IMR-90 (cell line): Measurements from ENCODE around the gene ELF2. TPM values are rescaled to one million over a fixed set of nuclear protein-coding genes. Genes with fewer than 3 reads are reported as not detected.

Experiments
- ATAC-seq: fragments of 200-7000 bp; cut with Tn5 transposase; 2 replicates; pipeline ENCODE4 v1.9.1; 2020; ENCODE audit warnings: low read depth, mild to moderate bottlenecking, moderate library complexity
- BruUV-seq: library from RNA; stranded (reverse); fragments of 400-500 nt; replicated peaks from 2 replicates; lab custom pipeline; 2021; lab: Mats Ljungman, UMichigan
- CTCF ChIA-PET: fragments of 300-600 bp; formaldehyde crosslinking; extraction: SDS; loops from one replicate; lab custom pipeline; 2021; ENCODE audit warnings: antibody characterized with exemption; lab: Yijun Ruan, JAX
- POLR2A ChIA-PET: fragments of 300-600 bp; sonication (Branson Sonifier 250); formaldehyde crosslinking; loops from one replicate; lab custom pipeline; 2022; ENCODE audit warnings: antibody characterized with exemption; ENCODE audit not compliant: unreplicated experiment; lab: Charles Lee
- DNase-seq: peaks from one replicate; pipeline ENCODE4 v3.0.0; 2013
- H2AFZ ChIP-seq: replicated peaks from 2 replicates; pipeline ENCODE3; 2013; ENCODE audit warnings: low read length, mild to moderate bottlenecking; ENCODE audit not compliant: poor library complexity
- H2AK5ac ChIP-seq: 2 replicates; pipeline ENCODE4 v1.6.1; 2013; ENCODE audit warnings: low read depth, low read length, inconsistent platforms
- H2AK9ac ChIP-seq: replicated peaks from 2 replicates; pipeline ENCODE3; 2013; ENCODE audit warnings: mild to moderate bottlenecking, low read depth, low read length, moderate library complexity; ENCODE audit not compliant: poor library complexity
- H2BK120ac ChIP-seq: 2 replicates; pipeline ENCODE4 v1.6.1; 2013; ENCODE audit warnings: low read depth, low read length, inconsistent platforms
- H2BK15ac ChIP-seq: 3 replicates; pipeline ENCODE4 v1.6.1; 2013; ENCODE audit warnings: low read depth, low read length, inconsistent platforms
- H2BK20ac ChIP-seq: 2 replicates; pipeline ENCODE4 v1.6.1; 2013; ENCODE audit warnings: low read depth, mild to moderate bottlenecking, inconsistent platforms, low read length, moderate library complexity
- H2BK5ac ChIP-seq: 2 replicates; pipeline ENCODE4 v1.6.1; 2013; ENCODE audit warnings: mild to moderate bottlenecking, low read depth, low read length, inconsistent platforms; ENCODE audit not compliant: poor library complexity, severe bottlenecking
- H3K14ac ChIP-seq: replicated peaks from 2 replicates; pipeline ENCODE4 v1.6.1; 2013; ENCODE audit warnings: low read depth, low read length, inconsistent platforms
- H3K18ac ChIP-seq: 2 replicates; pipeline ENCODE4 v1.6.1; 2013; ENCODE audit warnings: low read depth, low read length, control low read depth
- H3K23ac ChIP-seq: 2 replicates; pipeline ENCODE4 v1.6.1; 2013; ENCODE audit warnings: low read depth, low read length, inconsistent platforms
- H3K27ac ChIP-seq: 2 replicates; pipeline ENCODE4 v1.5.1; 2013; ENCODE audit warnings: mild to moderate bottlenecking, control low read depth, low read length; ENCODE audit not compliant: insufficient read depth
- H3K27me3 ChIP-seq: 2 replicates; pipeline ENCODE4 v1.6.1; 2013; ENCODE audit warnings: low read length; ENCODE audit not compliant: control insufficient read depth, insufficient read depth
- H3K36me3 ChIP-seq: 2 replicates; pipeline ENCODE4 v1.6.1; 2013; ENCODE audit warnings: low read length, mixed read lengths; ENCODE audit not compliant: control insufficient read depth, insufficient read depth
- H3K4ac ChIP-seq: 2 replicates; pipeline ENCODE4 v1.6.1; 2013; ENCODE audit warnings: low read depth, low read length, inconsistent platforms
- H3K4me1 ChIP-seq: 2 replicates; pipeline ENCODE4 v1.6.1; 2013; ENCODE audit warnings: low read length, mixed read lengths; ENCODE audit not compliant: control insufficient read depth, insufficient read depth
- H3K4me2 ChIP-seq: 2 replicates; pipeline ENCODE4 v1.6.1; 2013; ENCODE audit warnings: low read depth, mild to moderate bottlenecking, control low read depth, low read length, moderate library complexity
- H3K4me3 ChIP-seq: 2 replicates; pipeline ENCODE4 v1.5.1; 2013; ENCODE audit warnings: low read depth, mild to moderate bottlenecking, control low read depth, low read length, moderate library complexity; ENCODE audit not compliant: insufficient read depth
- H3K56ac ChIP-seq: 2 replicates; pipeline ENCODE4 v1.6.1; 2013; ENCODE audit warnings: low read length, inconsistent platforms; ENCODE audit not compliant: insufficient read depth; ENCODE audit errors: extremely low read depth
- H3K79me1 ChIP-seq, 2 experiments: 2 replicates each; pipeline ENCODE4 v1.6.1; 2013; ENCODE audit warnings: low read length in 2 of 2, inconsistent platforms in 1 of 2, low read depth in 1 of 2
- H3K9ac ChIP-seq: 2 replicates; pipeline ENCODE4 v1.6.1; 2013; ENCODE audit warnings: low read depth, low read length, control low read depth
- H3K9me1 ChIP-seq: 2 replicates; pipeline ENCODE4 v1.6.1; 2013; ENCODE audit warnings: low read length, inconsistent platforms; ENCODE audit not compliant: insufficient read depth
- H3K9me3 ChIP-seq: 2 replicates; pipeline ENCODE4 v1.6.1; 2013; ENCODE audit warnings: low read length; ENCODE audit not compliant: control insufficient read depth, insufficient read depth
- H4K20me1 ChIP-seq: 2 replicates; pipeline ENCODE4 v1.6.1; 2013; ENCODE audit warnings: low read length, inconsistent platforms; ENCODE audit not compliant: insufficient read depth
- H4K5ac ChIP-seq: 2 replicates; pipeline ENCODE4 v1.6.1; 2013; ENCODE audit warnings: mild to moderate bottlenecking, low read depth, low read length, control low read depth
- H4K8ac ChIP-seq, 2 experiments: 2 replicates each; pipeline ENCODE4 v1.6.1; 2013; ENCODE audit warnings: low read depth in 2 of 2, low read length in 2 of 2, control low read depth in 1 of 2, inconsistent platforms in 1 of 2
- H4K91ac ChIP-seq: 2 replicates; pipeline ENCODE4 v1.6.1; 2013; ENCODE audit warnings: low read depth, low read length, inconsistent platforms; ENCODE audit not compliant: insufficient read depth
- BHLHE40 ChIP-seq: fragments of 150-350 bp; IDR thresholded peaks from 2 replicates; pipeline ENCODE4 v1.6.1; 2016; ENCODE audit warnings: mild to moderate bottlenecking, low read depth, low read length
- CEBPB ChIP-seq: IDR thresholded peaks from 2 replicates; pipeline ENCODE4 v1.6.1; 2012; ENCODE audit warnings: low read depth, low read length, improper control_type of control experiment
- MAFK ChIP-seq: IDR thresholded peaks from 2 replicates; pipeline ENCODE4 v1.6.1; 2012; ENCODE audit warnings: low read depth, low read length, improper control_type of control experiment
- MAZ ChIP-seq: IDR thresholded peaks from 2 replicates; pipeline ENCODE4 v1.6.1; 2012; ENCODE audit warnings: low read depth, mild to moderate bottlenecking, low read length, improper control_type of control experiment, moderate library complexity, borderline replicate concordance
- MXI1 ChIP-seq: IDR thresholded peaks from 2 replicates; pipeline ENCODE4 v1.6.1; 2012; ENCODE audit warnings: low read depth, mild to moderate bottlenecking, low read length, moderate library complexity, borderline replicate concordance
- NFE2L2 ChIP-seq: fragments of 150-350 bp; IDR thresholded peaks from 2 replicates; pipeline ENCODE4 v1.6.1; 2016; ENCODE audit warnings: low read depth, mild to moderate bottlenecking, low read length
- RAD21 ChIP-seq: IDR thresholded peaks from 2 replicates; pipeline ENCODE4 v1.6.1; 2012; ENCODE audit warnings: low read length, improper control_type of control experiment
- RFX5 ChIP-seq: IDR thresholded peaks from 2 replicates; pipeline ENCODE4 v1.8.0; 2012; ENCODE audit warnings: low read depth, mild to moderate bottlenecking, low read length, moderate library complexity
- SMC3 ChIP-seq: fragments of 150-350 bp; IDR thresholded peaks from 2 replicates; pipeline ENCODE4 v1.6.1; 2016; ENCODE audit warnings: low read depth, mild to moderate bottlenecking, antibody characterized with exemption, low read length, moderate library complexity
- WGBS, 2 experiments: methylation state at CpG; one replicate each; pipeline versions ENCODE4 v1.1.5 to v1.1.7; 2013; ENCODE audit warnings: missing lambda C conversion rate in 2 of 2; ENCODE audit not compliant: insufficient read length in 1 of 2; ENCODE audit errors: extremely low coverage in 2 of 2; 5-methylcytosine and 5-hydroxymethylcytosine counted together
- dilution Hi-C: fragments of 300-500 bp; cut with HindIII; formaldehyde crosslinking; loops from one replicate; pipeline ENCODE4 v1.14.3; 2018; ENCODE audit warnings: low sequenced_read_pairs; ENCODE audit not compliant: unreplicated experiment
- in situ Hi-C: fragments of 300-500 bp; cut with MboI; formaldehyde crosslinking; loops from 3 replicates; pipeline ENCODE4 v1.14.3; 2019; ENCODE audit warnings: low sequenced_read_pairs, inconsistent platforms, mixed read lengths
- intact Hi-C: fragments of 100-400 bp; cut with micrococcal nuclease; formaldehyde crosslinking; loops from 2 replicates; pipeline ENCODE4 v1.10.0; 2022
- polyA plus RNA-seq, 3 experiments: library from polyadenylated mRNA; depleted of rRNA; stranded (reverse); fragments of >200 nt; gene quantifications; 2 replicates each; pipeline ENCODE4 v1.2.3, GENCODE V29; 2012; ENCODE audit warnings: low replicate concordance in 1 of 3
- total RNA-seq: library from RNA; depleted of rRNA; stranded (reverse); fragments of >200 nt; gene quantifications from 2 replicates; pipeline ENCODE4 v1.2.3, GENCODE V29; 2012

The ELF2 gene
- total and polyA plus RNA-seq, 2 of the 4 experiments (the other 2 are of a cell fraction): 14.5 to 42.3 TPM

DNA sequence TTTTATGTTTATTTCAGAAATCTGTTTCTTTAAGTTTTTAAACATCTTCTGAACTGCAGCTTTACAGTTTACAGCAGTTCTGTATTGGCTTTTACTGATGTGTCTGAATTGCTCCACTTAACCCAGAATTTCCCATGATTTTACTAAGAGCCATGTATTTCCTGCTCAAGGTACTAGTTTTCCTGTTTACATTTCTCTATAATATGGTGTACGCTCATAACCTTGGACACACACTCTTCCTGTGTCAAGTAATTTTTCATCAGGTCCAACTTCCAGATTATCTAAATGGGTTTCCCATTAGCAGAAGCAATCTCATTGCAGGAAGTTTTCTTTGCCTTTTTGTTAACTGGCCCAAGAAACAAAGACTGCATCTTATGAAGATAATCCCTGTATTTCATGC, 12.3 kb downstream of the ELF2 start:
- Histone ChIP-seq H3K27me3 (no peaks in the 10 kb centered on the region), H3K9me3 (no peaks in the 10 kb centered on the region), H4K91ac (no peak overlapping the region), H2AFZ (no peak overlapping the region), H2BK5ac (no peak overlapping the region), H3K23ac (no peak overlapping the region), H3K9me1 (peaks cover 3% of the 10 kb centered on the region; the same call in 1 of the 2 replicates), H3K18ac (no peak overlapping the region), H4K20me1 (peaks cover 14% of the 10 kb centered on the region), H3K27ac (no peak overlapping the region), H3K4me2 (no peak overlapping the region), H3K9ac (no peak overlapping the region), H3K79me1 (peaks cover 15 to 46% of the 10 kb centered on the region in 2 experiments), H2AK9ac (no peak overlapping the region), H4K5ac (no peak overlapping the region), H2BK20ac (no peak overlapping the region), H3K56ac (no peak overlapping the region), H2BK120ac (no peak overlapping the region), H3K36me3 (no peaks in the 10 kb centered on the region), H4K8ac (no peak overlapping the region), H3K14ac (no peak overlapping the region), H3K4ac (no peak overlapping the region), H3K4me1 (peaks cover 2% of the 10 kb centered on the region; the same call in 1 of the 2 replicates), H2AK5ac (no peak overlapping the region), H2BK15ac (no peak overlapping the region), H3K4me3 (no peak overlapping the region)
- TF ChIP-seq RFX5: no peak
- TF ChIP-seq MAFK: no peak
- TF ChIP-seq RAD21: no peak
- no peak for TF ChIP-seq MXI1
- TF ChIP-seq CEBPB: no peak
- no peak for TF ChIP-seq MAZ
- TF ChIP-seq NFE2L2: no peak
- no peak for TF ChIP-seq BHLHE40
- no peak for TF ChIP-seq SMC3
- BruUV-seq: no TSS peak
- intact Hi-C loops: no loop called here
- ChIA-PET CTCF (no interaction called here), POLR2A (interaction anchor here (0.6 kb wide), 1 partner anchor 65 kb away, joined by 4 read pairs; no protein-coding TSS in a partner anchor)
- in situ Hi-C loops: no loop called here
- dilution Hi-C loops: no loop called here
- no peak for ATAC-seq
- no peak for DNase-seq
- WGBS, 2 experiments: no CpG with 5 or more reads among the region's 1 CpG
